ENCODE measurements around the gene HMG20A. TPM values are rescaled to one million over a fixed set of nuclear protein-coding genes. Genes with fewer than 3 reads are reported as not detected.

The HMG20A gene
- total and polyA plus RNA-seq, 2 of the 13 experiments (the other 11 are each of a cell fraction or from before 2014, with no cell fraction given) = 28.0 to 35.2 TPM

DNA sequence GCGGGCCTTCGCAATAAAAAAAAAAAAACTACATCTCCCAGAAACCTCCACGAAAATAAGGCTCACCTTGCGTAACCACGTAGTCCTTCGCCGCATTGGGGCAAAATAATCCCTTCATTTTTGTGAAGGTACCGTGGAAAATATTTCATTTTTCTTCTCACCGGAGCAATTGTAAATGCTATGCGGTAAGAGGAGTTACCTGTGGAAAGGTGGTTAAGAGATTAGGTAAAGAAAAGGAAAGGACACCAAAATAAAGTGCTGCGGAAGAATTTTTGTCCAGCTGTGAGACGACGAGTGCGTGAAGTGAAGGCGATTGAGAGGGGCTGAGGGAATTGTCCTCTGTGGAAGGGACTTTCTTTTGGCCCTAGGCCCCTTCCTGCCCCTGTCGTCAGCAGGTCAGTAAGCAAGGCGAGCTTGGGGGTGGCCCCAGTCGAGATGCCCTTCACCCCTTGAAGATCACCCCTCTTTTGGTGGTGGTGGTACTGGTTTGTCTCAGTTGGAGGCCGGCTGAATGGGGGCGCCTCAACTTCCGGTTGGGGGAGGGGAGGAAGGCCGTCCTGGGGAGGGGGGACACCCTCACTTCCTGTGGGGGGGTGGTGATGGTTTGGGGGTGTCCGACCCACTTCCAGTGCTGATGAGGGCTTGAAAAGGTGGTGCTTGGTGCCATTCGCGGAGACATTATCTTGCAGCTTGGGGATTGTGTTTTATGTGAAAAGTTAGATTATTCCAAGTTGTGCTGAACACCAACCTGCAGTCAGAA lies at the start of gene HMG20A (continued):
- TF ChIP-seq, protein P1, sequence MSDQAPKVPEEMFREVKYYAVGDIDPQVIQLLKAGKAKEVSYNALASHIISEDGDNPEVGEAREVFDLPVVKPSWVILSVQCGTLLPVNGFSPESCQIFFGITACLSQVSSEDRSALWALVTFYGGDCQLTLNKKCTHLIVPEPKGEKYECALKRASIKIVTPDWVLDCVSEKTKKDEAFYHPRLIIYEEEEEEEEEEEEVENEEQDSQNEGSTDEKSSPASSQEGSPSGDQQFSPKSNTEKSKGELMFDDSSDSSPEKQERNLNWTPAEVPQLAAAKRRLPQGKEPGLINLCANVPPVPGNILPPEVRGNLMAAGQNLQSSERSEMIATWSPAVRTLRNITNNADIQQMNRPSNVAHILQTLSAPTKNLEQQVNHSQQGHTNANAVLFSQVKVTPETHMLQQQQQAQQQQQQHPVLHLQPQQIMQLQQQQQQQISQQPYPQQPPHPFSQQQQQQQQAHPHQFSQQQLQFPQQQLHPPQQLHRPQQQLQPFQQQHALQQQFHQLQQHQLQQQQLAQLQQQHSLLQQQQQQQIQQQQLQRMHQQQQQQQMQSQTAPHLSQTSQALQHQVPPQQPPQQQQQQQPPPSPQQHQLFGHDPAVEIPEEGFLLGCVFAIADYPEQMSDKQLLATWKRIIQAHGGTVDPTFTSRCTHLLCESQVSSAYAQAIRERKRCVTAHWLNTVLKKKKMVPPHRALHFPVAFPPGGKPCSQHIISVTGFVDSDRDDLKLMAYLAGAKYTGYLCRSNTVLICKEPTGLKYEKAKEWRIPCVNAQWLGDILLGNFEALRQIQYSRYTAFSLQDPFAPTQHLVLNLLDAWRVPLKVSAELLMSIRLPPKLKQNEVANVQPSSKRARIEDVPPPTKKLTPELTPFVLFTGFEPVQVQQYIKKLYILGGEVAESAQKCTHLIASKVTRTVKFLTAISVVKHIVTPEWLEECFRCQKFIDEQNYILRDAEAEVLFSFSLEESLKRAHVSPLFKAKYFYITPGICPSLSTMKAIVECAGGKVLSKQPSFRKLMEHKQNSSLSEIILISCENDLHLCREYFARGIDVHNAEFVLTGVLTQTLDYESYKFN (CRISPR knock-in tag; conservative IDR thresholded peaks at IDR 0.05) = peak; percentile 45
- TF ChIP-seq ZNF569 (CRISPR knock-in tag; IDR thresholded peaks at IDR 0.05; ENCODE audit: borderline replicate concordance) = no peak
- no peak for TF ChIP-seq ZNF382 (CRISPR knock-in tag; IDR thresholded peaks at IDR 0.05; ENCODE audit: borderline replicate concordance)
- TF ChIP-seq ZMYM3 (CRISPR knock-in tag; IDR thresholded peaks at IDR 0.05) = no peak
- TF ChIP-seq KDM5B (CRISPR knock-in tag; IDR thresholded peaks at IDR 0.05; ENCODE audit: borderline replicate concordance) = peak; percentile 67; the same call in 1 of the 2 replicates
- TF ChIP-seq, protein P2, sequence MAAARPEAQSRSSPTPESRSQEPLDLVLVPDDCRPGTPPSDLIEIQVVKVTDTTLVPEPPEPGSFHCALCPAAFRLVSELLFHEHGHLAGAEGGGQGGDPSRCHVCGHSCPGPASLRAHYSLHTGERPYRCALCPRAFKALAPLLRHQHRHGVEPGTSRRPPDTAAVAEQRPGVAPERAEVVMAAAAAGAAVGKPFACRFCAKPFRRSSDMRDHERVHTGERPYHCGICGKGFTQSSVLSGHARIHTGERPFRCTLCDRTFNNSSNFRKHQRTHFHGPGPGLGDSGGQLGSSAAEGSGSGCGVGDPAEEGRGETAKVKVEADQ (CRISPR knock-in tag; IDR thresholded peaks at IDR 0.05; ENCODE audit: borderline replicate concordance) = peak; percentile 41; the same call in 1 of the 2 replicates
- TF ChIP-seq TCF12 (IDR thresholded peaks at IDR 0.05) = no peak
- 0 out of 2 replicates have a peak, but pooled peaks have one; percentile 18 for TF ChIP-seq TCF12 (CRISPR knock-in tag; IDR thresholded peaks at IDR 0.05)
- TF ChIP-seq, protein P3, sequence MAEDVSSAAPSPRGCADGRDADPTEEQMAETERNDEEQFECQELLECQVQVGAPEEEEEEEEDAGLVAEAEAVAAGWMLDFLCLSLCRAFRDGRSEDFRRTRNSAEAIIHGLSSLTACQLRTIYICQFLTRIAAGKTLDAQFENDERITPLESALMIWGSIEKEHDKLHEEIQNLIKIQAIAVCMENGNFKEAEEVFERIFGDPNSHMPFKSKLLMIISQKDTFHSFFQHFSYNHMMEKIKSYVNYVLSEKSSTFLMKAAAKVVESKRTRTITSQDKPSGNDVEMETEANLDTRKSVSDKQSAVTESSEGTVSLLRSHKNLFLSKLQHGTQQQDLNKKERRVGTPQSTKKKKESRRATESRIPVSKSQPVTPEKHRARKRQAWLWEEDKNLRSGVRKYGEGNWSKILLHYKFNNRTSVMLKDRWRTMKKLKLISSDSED (CRISPR knock-in tag; IDR thresholded peaks at IDR 0.05) = no peak
- TF ChIP-seq, protein P4, sequence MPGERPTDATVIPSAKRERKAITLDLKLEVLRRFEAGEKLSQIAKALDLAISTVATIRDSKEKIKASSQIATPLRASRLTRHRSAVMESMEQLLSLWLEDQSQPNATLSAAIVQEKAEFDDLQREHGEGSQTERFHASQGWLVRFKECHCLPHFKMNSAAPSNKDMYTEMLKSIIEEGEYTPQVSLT (CRISPR knock-in tag; IDR thresholded peaks at IDR 0.05; ENCODE audit: borderline replicate concordance, low read depth) = 0 out of 2 replicates have a peak, but pooled peaks have one; percentile 28
- TF ChIP-seq POLR2A (IDR thresholded peaks at IDR 0.05; ENCODE audit: insufficient read depth in 1 of 2, low read depth in 2 of 2, low read length in 2 of 2) = peak; percentile 80
- TF ChIP-seq POLR2G (IDR thresholded peaks at IDR 0.05; ENCODE audit: low read depth, low read length) = peak; percentile 82
- peak; percentile 19 for TF ChIP-seq TBL1XR1 (IDR thresholded peaks at IDR 0.05; ENCODE audit: borderline replicate concordance, low read length, partially characterized antibody)
- TF ChIP-seq, protein P5, sequence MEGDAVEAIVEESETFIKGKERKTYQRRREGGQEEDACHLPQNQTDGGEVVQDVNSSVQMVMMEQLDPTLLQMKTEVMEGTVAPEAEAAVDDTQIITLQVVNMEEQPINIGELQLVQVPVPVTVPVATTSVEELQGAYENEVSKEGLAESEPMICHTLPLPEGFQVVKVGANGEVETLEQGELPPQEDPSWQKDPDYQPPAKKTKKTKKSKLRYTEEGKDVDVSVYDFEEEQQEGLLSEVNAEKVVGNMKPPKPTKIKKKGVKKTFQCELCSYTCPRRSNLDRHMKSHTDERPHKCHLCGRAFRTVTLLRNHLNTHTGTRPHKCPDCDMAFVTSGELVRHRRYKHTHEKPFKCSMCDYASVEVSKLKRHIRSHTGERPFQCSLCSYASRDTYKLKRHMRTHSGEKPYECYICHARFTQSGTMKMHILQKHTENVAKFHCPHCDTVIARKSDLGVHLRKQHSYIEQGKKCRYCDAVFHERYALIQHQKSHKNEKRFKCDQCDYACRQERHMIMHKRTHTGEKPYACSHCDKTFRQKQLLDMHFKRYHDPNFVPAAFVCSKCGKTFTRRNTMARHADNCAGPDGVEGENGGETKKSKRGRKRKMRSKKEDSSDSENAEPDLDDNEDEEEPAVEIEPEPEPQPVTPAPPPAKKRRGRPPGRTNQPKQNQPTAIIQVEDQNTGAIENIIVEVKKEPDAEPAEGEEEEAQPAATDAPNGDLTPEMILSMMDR (CRISPR knock-in tag; IDR thresholded peaks at IDR 0.05) = peak; percentile 23; the same call in 1 of the 2 replicates
- no peak; the same call in 1 of the 2 replicates for TF ChIP-seq MAZ (IDR thresholded peaks at IDR 0.05; ENCODE audit: borderline replicate concordance, low read depth, low read length)
- TF ChIP-seq MAZ (CRISPR knock-in tag; IDR thresholded peaks at IDR 0.05; ENCODE audit: low read depth) = peak; percentile 69
- TF ChIP-seq NR1H2 (CRISPR knock-in tag; IDR thresholded peaks at IDR 0.05; ENCODE audit: borderline replicate concordance, low read depth) = no peak
- TF ChIP-seq, protein P6, sequence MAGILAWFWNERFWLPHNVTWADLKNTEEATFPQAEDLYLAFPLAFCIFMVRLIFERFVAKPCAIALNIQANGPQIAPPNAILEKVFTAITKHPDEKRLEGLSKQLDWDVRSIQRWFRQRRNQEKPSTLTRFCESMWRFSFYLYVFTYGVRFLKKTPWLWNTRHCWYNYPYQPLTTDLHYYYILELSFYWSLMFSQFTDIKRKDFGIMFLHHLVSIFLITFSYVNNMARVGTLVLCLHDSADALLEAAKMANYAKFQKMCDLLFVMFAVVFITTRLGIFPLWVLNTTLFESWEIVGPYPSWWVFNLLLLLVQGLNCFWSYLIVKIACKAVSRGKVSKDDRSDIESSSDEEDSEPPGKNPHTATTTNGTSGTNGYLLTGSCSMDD (CRISPR knock-in tag; IDR thresholded peaks at IDR 0.05) = no peak
- no peak for TF ChIP-seq TOPORS (CRISPR knock-in tag; IDR thresholded peaks at IDR 0.05)
- no peak for TF ChIP-seq ZNF776 (CRISPR knock-in tag; IDR thresholded peaks at IDR 0.05)

All from HepG2 (cell line).